IMR-90 (cell line): ENCODE measurements around the gene ME1. TPM values are rescaled to one million over a fixed set of nuclear protein-coding genes. Genes with fewer than 3 reads are reported as not detected.

ENCODE experiments used
- ATAC-seq: fragments of 200-7000 bp; cut with Tn5 transposase; 2 replicates; pipeline ENCODE4 v1.9.1; 2020; ENCODE audit warnings: low read depth, mild to moderate bottlenecking, moderate library complexity
- BruUV-seq: library from RNA; stranded (reverse); fragments of 400-500 nt; replicated peaks from 2 replicates; lab custom pipeline; 2021; lab: Mats Ljungman, UMichigan
- CTCF ChIA-PET: fragments of 300-600 bp; formaldehyde crosslinking; extraction: SDS; loops from one replicate; lab custom pipeline; 2021; ENCODE audit warnings: antibody characterized with exemption; lab: Yijun Ruan, JAX
- POLR2A ChIA-PET: fragments of 300-600 bp; sonication (Branson Sonifier 250); formaldehyde crosslinking; loops from one replicate; lab custom pipeline; 2022; ENCODE audit warnings: antibody characterized with exemption; ENCODE audit not compliant: unreplicated experiment; lab: Charles Lee
- DNase-seq: peaks from one replicate; pipeline ENCODE4 v3.0.0; 2013
- H2AFZ ChIP-seq: replicated peaks from 2 replicates; pipeline ENCODE3; 2013; ENCODE audit warnings: low read length, mild to moderate bottlenecking; ENCODE audit not compliant: poor library complexity
- H2AK5ac ChIP-seq: 2 replicates; pipeline ENCODE4 v1.6.1; 2013; ENCODE audit warnings: low read depth, low read length, inconsistent platforms
- H2AK9ac ChIP-seq: replicated peaks from 2 replicates; pipeline ENCODE3; 2013; ENCODE audit warnings: mild to moderate bottlenecking, low read depth, low read length, moderate library complexity; ENCODE audit not compliant: poor library complexity
- H2BK120ac ChIP-seq: 2 replicates; pipeline ENCODE4 v1.6.1; 2013; ENCODE audit warnings: low read depth, low read length, inconsistent platforms
- H2BK15ac ChIP-seq: 3 replicates; pipeline ENCODE4 v1.6.1; 2013; ENCODE audit warnings: low read depth, low read length, inconsistent platforms
- H2BK20ac ChIP-seq: 2 replicates; pipeline ENCODE4 v1.6.1; 2013; ENCODE audit warnings: low read depth, mild to moderate bottlenecking, inconsistent platforms, low read length, moderate library complexity
- H2BK5ac ChIP-seq: 2 replicates; pipeline ENCODE4 v1.6.1; 2013; ENCODE audit warnings: mild to moderate bottlenecking, low read depth, low read length, inconsistent platforms; ENCODE audit not compliant: poor library complexity, severe bottlenecking
- H3K14ac ChIP-seq: replicated peaks from 2 replicates; pipeline ENCODE4 v1.6.1; 2013; ENCODE audit warnings: low read depth, low read length, inconsistent platforms
- H3K18ac ChIP-seq: 2 replicates; pipeline ENCODE4 v1.6.1; 2013; ENCODE audit warnings: low read depth, low read length, control low read depth
- H3K23ac ChIP-seq: 2 replicates; pipeline ENCODE4 v1.6.1; 2013; ENCODE audit warnings: low read depth, low read length, inconsistent platforms
- H3K27ac ChIP-seq: 2 replicates; pipeline ENCODE4 v1.5.1; 2013; ENCODE audit warnings: mild to moderate bottlenecking, control low read depth, low read length; ENCODE audit not compliant: insufficient read depth
- H3K27me3 ChIP-seq: 2 replicates; pipeline ENCODE4 v1.6.1; 2013; ENCODE audit warnings: low read length; ENCODE audit not compliant: control insufficient read depth, insufficient read depth
- H3K36me3 ChIP-seq: 2 replicates; pipeline ENCODE4 v1.6.1; 2013; ENCODE audit warnings: low read length, mixed read lengths; ENCODE audit not compliant: control insufficient read depth, insufficient read depth
- H3K4ac ChIP-seq: 2 replicates; pipeline ENCODE4 v1.6.1; 2013; ENCODE audit warnings: low read depth, low read length, inconsistent platforms
- H3K4me1 ChIP-seq: 2 replicates; pipeline ENCODE4 v1.6.1; 2013; ENCODE audit warnings: low read length, mixed read lengths; ENCODE audit not compliant: control insufficient read depth, insufficient read depth
- H3K4me2 ChIP-seq: 2 replicates; pipeline ENCODE4 v1.6.1; 2013; ENCODE audit warnings: low read depth, mild to moderate bottlenecking, control low read depth, low read length, moderate library complexity
- H3K4me3 ChIP-seq: 2 replicates; pipeline ENCODE4 v1.5.1; 2013; ENCODE audit warnings: low read depth, mild to moderate bottlenecking, control low read depth, low read length, moderate library complexity; ENCODE audit not compliant: insufficient read depth
- H3K56ac ChIP-seq: 2 replicates; pipeline ENCODE4 v1.6.1; 2013; ENCODE audit warnings: low read length, inconsistent platforms; ENCODE audit not compliant: insufficient read depth; ENCODE audit errors: extremely low read depth
- H3K79me1 ChIP-seq, 2 experiments: 2 replicates each; pipeline ENCODE4 v1.6.1; 2013; ENCODE audit warnings: low read length in 2 of 2, inconsistent platforms in 1 of 2, low read depth in 1 of 2
- H3K9ac ChIP-seq: 2 replicates; pipeline ENCODE4 v1.6.1; 2013; ENCODE audit warnings: low read depth, low read length, control low read depth
- H3K9me1 ChIP-seq: 2 replicates; pipeline ENCODE4 v1.6.1; 2013; ENCODE audit warnings: low read length, inconsistent platforms; ENCODE audit not compliant: insufficient read depth
- H3K9me3 ChIP-seq: 2 replicates; pipeline ENCODE4 v1.6.1; 2013; ENCODE audit warnings: low read length; ENCODE audit not compliant: control insufficient read depth, insufficient read depth
- H4K20me1 ChIP-seq: 2 replicates; pipeline ENCODE4 v1.6.1; 2013; ENCODE audit warnings: low read length, inconsistent platforms; ENCODE audit not compliant: insufficient read depth
- H4K5ac ChIP-seq: 2 replicates; pipeline ENCODE4 v1.6.1; 2013; ENCODE audit warnings: mild to moderate bottlenecking, low read depth, low read length, control low read depth
- H4K8ac ChIP-seq, 2 experiments: 2 replicates each; pipeline ENCODE4 v1.6.1; 2013; ENCODE audit warnings: low read depth in 2 of 2, low read length in 2 of 2, control low read depth in 1 of 2, inconsistent platforms in 1 of 2
- H4K91ac ChIP-seq: 2 replicates; pipeline ENCODE4 v1.6.1; 2013; ENCODE audit warnings: low read depth, low read length, inconsistent platforms; ENCODE audit not compliant: insufficient read depth
- BHLHE40 ChIP-seq: fragments of 150-350 bp; IDR thresholded peaks from 2 replicates; pipeline ENCODE4 v1.6.1; 2016; ENCODE audit warnings: mild to moderate bottlenecking, low read depth, low read length
- RCOR1 ChIP-seq: IDR thresholded peaks from 2 replicates; pipeline ENCODE4 v1.6.1; 2012; ENCODE audit warnings: mild to moderate bottlenecking, low read length, improper control_type of control experiment; ENCODE audit not compliant: insufficient replicate concordance
- RFX5 ChIP-seq: IDR thresholded peaks from 2 replicates; pipeline ENCODE4 v1.8.0; 2012; ENCODE audit warnings: low read depth, mild to moderate bottlenecking, low read length, moderate library complexity
- dilution Hi-C: fragments of 300-500 bp; cut with HindIII; formaldehyde crosslinking; loops from one replicate; pipeline ENCODE4 v1.14.3; 2018; ENCODE audit warnings: low sequenced_read_pairs; ENCODE audit not compliant: unreplicated experiment
- in situ Hi-C: fragments of 300-500 bp; cut with MboI; formaldehyde crosslinking; loops from 3 replicates; pipeline ENCODE4 v1.14.3; 2019; ENCODE audit warnings: low sequenced_read_pairs, inconsistent platforms, mixed read lengths
- intact Hi-C: fragments of 100-400 bp; cut with micrococcal nuclease; formaldehyde crosslinking; loops from 2 replicates; pipeline ENCODE4 v1.10.0; 2022
- polyA plus RNA-seq, 3 experiments: library from polyadenylated mRNA; depleted of rRNA; stranded (reverse); fragments of >200 nt; gene quantifications; 2 replicates each; pipeline ENCODE4 v1.2.3, GENCODE V29; 2012; ENCODE audit warnings: low replicate concordance in 1 of 3
- total RNA-seq: library from RNA; depleted of rRNA; stranded (reverse); fragments of >200 nt; gene quantifications from 2 replicates; pipeline ENCODE4 v1.2.3, GENCODE V29; 2012

Gene ME1
- total and polyA plus RNA-seq, 2 of the 4 experiments (the other 2 are of a cell fraction), result 21.5 to 24.4 TPM

GRCh38 chr6:83436674-83437073 lies 5.8 kb upstream of the ME1 start:
- Histone ChIP-seq H4K5ac (no peak overlapping the region), H2BK5ac (no peak overlapping the region), H3K9ac (no peak overlapping the region), H3K79me1 (no peaks in the 10 kb centered on the region), H3K9me1 (no peaks in the 10 kb centered on the region), H2BK120ac (no peak overlapping the region), H3K4me3 (no peak overlapping the region), H3K14ac (no peak overlapping the region), H4K8ac (no peak overlapping the region), H3K56ac (no peak overlapping the region), H2BK20ac (no peak overlapping the region), H3K18ac (no peak overlapping the region), H3K36me3 (no peaks in the 10 kb centered on the region), H2BK15ac (no peak overlapping the region), H3K4ac (no peak overlapping the region), H4K20me1 (no peaks in the 10 kb centered on the region), H2AFZ (no peak overlapping the region), H3K27me3 (no peaks in the 10 kb centered on the region), H3K4me2 (no peak overlapping the region), H4K91ac (no peak overlapping the region), H3K4me1 (no peaks in the 10 kb centered on the region), H3K27ac (no peak overlapping the region), H3K23ac (no peak overlapping the region), H3K9me3 (no peaks in the 10 kb centered on the region), H2AK9ac (no peak overlapping the region), H2AK5ac (no peak overlapping the region)
- no peak for DNase-seq
- TF ChIP-seq RFX5 (no peak), RCOR1 (no peak), BHLHE40 (no peak)
- dilution Hi-C loops (no loop called here), in situ Hi-C loops (no loop called here), intact Hi-C loops (no loop called here)
- POLR2A ChIA-PET, result no interaction called here
- CTCF ChIA-PET, result no interaction called here
- BruUV-seq, result no TSS peak
- ATAC-seq, result no peak
